ENCODE results near the gene EMILIN3. TPM values are rescaled to one million over a fixed set of nuclear protein-coding genes. Genes with fewer than 3 reads are reported as not detected.

Gene EMILIN3
- total RNA-seq, 2 experiments from 2014 or later: not detected

DNA sequence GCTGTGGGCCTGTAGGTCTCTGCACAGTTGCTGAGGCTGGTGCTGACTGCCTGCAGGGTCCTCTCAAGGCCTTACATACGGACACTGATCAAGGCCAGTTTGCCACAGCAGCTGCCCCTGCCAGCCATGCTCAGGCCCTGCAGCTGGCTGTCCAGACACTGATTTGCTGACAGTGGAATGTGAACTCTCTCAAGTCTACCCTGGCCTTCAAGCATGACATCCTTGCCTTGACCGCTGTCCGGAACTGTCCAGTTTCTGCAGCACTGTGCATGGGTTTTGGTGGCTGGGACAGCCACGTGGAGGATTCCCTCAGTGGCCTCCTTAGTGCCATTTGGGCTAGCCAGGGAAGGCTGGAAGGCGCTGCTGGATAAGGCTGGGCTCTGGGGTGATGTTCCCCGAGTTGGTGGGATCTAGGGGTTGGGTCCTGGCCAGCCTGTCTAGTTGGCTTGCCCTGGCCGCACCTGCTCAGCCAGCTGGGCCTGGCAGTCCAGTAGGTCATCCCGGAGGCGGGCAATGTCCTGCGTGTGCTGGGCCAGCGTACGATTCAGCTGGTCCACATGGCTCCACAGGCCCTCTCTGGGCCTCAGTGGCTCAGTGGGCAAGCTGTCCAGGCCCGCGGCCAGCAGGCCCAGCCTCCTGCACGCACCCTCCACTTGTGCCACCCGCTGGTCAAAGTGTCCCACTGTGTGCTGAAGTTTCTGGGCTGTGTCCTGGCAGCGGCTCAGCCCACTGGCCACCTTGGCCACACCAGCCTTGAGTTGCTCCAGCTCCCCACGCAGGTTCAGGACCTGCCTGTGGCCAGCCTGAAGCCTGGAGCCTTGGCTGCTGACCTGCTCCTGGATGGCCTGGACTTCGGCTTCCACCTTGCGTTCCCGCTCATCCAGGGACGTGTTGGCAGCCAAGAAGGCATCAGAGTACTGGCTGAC lies 5.5 kb downstream of the EMILIN3 start:
- Histone ChIP-seq H3K9me2 (ENCODE audit: insufficient read depth, low read length) (no peaks in the 10 kb centered on the region), H3K4me2 (ENCODE audit: low read length) (no peak overlapping the region), H3K4me3 (ENCODE audit: low read depth, low read length, poor library complexity, severe bottlenecking) (no peak overlapping the region), H4K20me1 (ENCODE audit: insufficient read depth, low read length) (no peaks in the 10 kb centered on the region), H3K79me2 (ENCODE audit: insufficient read depth, low read depth, low read length) (no peaks in the 10 kb centered on the region), H3K36me3 (ENCODE audit: insufficient read depth, low read length) (no peaks in the 10 kb centered on the region), H3K27ac (ENCODE audit: low read depth, low read length, poor library complexity, severe bottlenecking) (no peak overlapping the region), H2AFZ (ENCODE audit: low read length) (no peak overlapping the region), H3K4me1 (ENCODE audit: insufficient read depth, low read length, poor library complexity, severe bottlenecking) (no peaks in the 10 kb centered on the region), H3K9me3 (ENCODE audit: low read length) (no peaks in the 10 kb centered on the region)
- POLR2A ChIA-PET: no interaction called here
- intact Hi-C loops (cut with micrococcal nuclease; ENCODE audit: unreplicated experiment): no loop called here
- no TSS peak for BruUV-seq (replicated peaks)
- DNase-seq (ENCODE audit: low spot score): no peak
- CTCF ChIA-PET (ENCODE audit: unreplicated experiment): no interaction called here
- TF ChIP-seq EZH2phosphoT487 (IDR thresholded peaks at IDR 0.05; ENCODE audit: borderline replicate concordance, low read depth, low read length): no peak
- TF ChIP-seq, protein P1, sequence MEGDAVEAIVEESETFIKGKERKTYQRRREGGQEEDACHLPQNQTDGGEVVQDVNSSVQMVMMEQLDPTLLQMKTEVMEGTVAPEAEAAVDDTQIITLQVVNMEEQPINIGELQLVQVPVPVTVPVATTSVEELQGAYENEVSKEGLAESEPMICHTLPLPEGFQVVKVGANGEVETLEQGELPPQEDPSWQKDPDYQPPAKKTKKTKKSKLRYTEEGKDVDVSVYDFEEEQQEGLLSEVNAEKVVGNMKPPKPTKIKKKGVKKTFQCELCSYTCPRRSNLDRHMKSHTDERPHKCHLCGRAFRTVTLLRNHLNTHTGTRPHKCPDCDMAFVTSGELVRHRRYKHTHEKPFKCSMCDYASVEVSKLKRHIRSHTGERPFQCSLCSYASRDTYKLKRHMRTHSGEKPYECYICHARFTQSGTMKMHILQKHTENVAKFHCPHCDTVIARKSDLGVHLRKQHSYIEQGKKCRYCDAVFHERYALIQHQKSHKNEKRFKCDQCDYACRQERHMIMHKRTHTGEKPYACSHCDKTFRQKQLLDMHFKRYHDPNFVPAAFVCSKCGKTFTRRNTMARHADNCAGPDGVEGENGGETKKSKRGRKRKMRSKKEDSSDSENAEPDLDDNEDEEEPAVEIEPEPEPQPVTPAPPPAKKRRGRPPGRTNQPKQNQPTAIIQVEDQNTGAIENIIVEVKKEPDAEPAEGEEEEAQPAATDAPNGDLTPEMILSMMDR (conservative IDR thresholded peaks at IDR 0.05; ENCODE audit: low read length): no peak

DNA sequence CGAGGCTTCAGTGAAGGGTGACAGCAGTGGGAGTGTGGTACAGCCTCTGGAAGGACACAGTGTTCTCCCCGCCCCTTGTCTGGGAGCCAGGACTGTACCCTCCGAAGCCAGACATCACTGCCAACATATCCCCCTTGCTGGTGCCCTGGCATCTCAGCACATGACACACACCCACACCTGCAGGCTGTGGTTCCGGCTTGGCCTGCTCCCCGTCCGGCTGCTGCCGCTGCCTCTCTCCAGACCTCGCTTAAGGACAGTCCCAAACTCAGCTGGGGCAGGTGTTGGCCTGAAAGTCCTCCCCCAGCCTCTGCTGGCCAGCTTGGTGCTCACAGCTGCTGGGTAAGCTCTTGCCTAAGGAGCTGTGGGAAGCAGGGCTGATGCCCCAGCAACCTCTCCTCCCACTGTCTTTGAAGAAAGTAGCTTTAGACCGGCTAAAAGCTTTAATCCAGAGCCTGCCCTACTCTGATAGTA lies 7.0 kb downstream of the EMILIN3 start:
- Histone ChIP-seq H3K27ac (ENCODE audit: low read depth, low read length, poor library complexity, severe bottlenecking) (no peak overlapping the region), H3K4me3 (ENCODE audit: low read depth, low read length, poor library complexity, severe bottlenecking) (no peak overlapping the region), H3K9me3 (ENCODE audit: low read length) (no peaks in the 10 kb centered on the region), H3K4me1 (ENCODE audit: insufficient read depth, low read length, poor library complexity, severe bottlenecking) (no peaks in the 10 kb centered on the region), H3K36me3 (ENCODE audit: insufficient read depth, low read length) (no peaks in the 10 kb centered on the region), H3K4me2 (ENCODE audit: low read length) (no peak overlapping the region), H4K20me1 (ENCODE audit: insufficient read depth, low read length) (no peaks in the 10 kb centered on the region), H3K79me2 (ENCODE audit: insufficient read depth, low read depth, low read length) (no peaks in the 10 kb centered on the region), H3K9me2 (ENCODE audit: insufficient read depth, low read length) (no peaks in the 10 kb centered on the region), H2AFZ (ENCODE audit: low read length) (no peak overlapping the region)
- no TSS peak for BruUV-seq (replicated peaks)
- CTCF ChIA-PET (ENCODE audit: unreplicated experiment): no interaction called here
- POLR2A ChIA-PET: no interaction called here
- intact Hi-C loops (cut with micrococcal nuclease; ENCODE audit: unreplicated experiment): no loop called here
- TF ChIP-seq, protein P1 (conservative IDR thresholded peaks at IDR 0.05; ENCODE audit: low read length): no peak
- TF ChIP-seq EZH2phosphoT487 (IDR thresholded peaks at IDR 0.05; ENCODE audit: borderline replicate concordance, low read depth, low read length): no peak
- no peak for DNase-seq (ENCODE audit: low spot score)

DNA sequence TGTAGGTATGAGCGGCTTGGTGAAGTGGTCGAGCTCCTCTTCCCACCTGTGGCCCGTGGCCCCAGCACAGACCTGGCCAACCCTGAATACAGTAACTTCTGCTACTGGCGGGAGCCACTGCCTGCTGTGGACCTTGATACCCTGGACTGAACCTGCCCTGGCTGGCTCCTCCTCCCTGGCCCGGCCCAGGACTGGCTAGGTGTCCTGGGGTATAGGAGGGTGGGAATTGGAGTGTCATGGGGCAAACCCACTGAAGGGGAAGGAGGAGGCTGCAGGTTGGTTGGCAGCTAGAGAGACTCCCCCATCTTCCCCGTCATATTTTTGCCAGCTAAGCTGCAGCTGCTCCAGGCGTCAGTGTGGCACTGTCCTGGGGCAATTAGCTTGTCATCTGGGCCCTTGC lies 7.9 kb downstream of the EMILIN3 start:
- CTCF ChIA-PET (ENCODE audit: unreplicated experiment): interaction anchor here (0.6 kb wide), 1 partner anchor 139 kb away, joined by 3 read pairs; no protein-coding TSS in a partner anchor

More for the DNA sequence above, 7.9 kb downstream of the EMILIN3 start:
- BruUV-seq (replicated peaks): no TSS peak
- Histone ChIP-seq H2AFZ (ENCODE audit: low read length) (no peak overlapping the region), H3K79me2 (ENCODE audit: insufficient read depth, low read depth, low read length) (no peaks in the 10 kb centered on the region), H3K4me2 (ENCODE audit: low read length) (no peak overlapping the region), H3K27ac (ENCODE audit: low read depth, low read length, poor library complexity, severe bottlenecking) (no peak overlapping the region), H3K36me3 (ENCODE audit: insufficient read depth, low read length) (no peaks in the 10 kb centered on the region), H3K4me3 (ENCODE audit: low read depth, low read length, poor library complexity, severe bottlenecking) (no peak overlapping the region), H3K9me2 (ENCODE audit: insufficient read depth, low read length) (no peaks in the 10 kb centered on the region), H4K20me1 (ENCODE audit: insufficient read depth, low read length) (no peaks in the 10 kb centered on the region), H3K9me3 (ENCODE audit: low read length) (no peaks in the 10 kb centered on the region), H3K4me1 (ENCODE audit: insufficient read depth, low read length, poor library complexity, severe bottlenecking) (no peaks in the 10 kb centered on the region)
- intact Hi-C loops (cut with micrococcal nuclease; ENCODE audit: unreplicated experiment): no loop called here
- no peak for TF ChIP-seq EZH2phosphoT487 (IDR thresholded peaks at IDR 0.05; ENCODE audit: borderline replicate concordance, low read depth, low read length)
- TF ChIP-seq, protein P1 (conservative IDR thresholded peaks at IDR 0.05; ENCODE audit: low read length): no peak
- no peak for DNase-seq (ENCODE audit: low spot score)
- POLR2A ChIA-PET: no interaction called here
